ENCODE measurements around the gene DACT2.

The DACT2 gene

GRCh38 chr6:168348186-168348585 is 28.6 kb upstream of the DACT2 start:
- TF ChIP-seq CTCF (conservative IDR thresholded peaks at IDR 0.05) (no peak), ZFX (IDR thresholded peaks at IDR 0.05) (no peak)
- H3K27ac ChIP-seq, result no peak overlapping the region

GRCh38 chr6:168347615-168348014 is 28.0 kb upstream of the DACT2 start:
- no peak overlapping the region for H3K27ac ChIP-seq
- no peak for TF ChIP-seq CTCF (conservative IDR thresholded peaks at IDR 0.05)
- no peak for TF ChIP-seq ZFX (IDR thresholded peaks at IDR 0.05)

DNA sequence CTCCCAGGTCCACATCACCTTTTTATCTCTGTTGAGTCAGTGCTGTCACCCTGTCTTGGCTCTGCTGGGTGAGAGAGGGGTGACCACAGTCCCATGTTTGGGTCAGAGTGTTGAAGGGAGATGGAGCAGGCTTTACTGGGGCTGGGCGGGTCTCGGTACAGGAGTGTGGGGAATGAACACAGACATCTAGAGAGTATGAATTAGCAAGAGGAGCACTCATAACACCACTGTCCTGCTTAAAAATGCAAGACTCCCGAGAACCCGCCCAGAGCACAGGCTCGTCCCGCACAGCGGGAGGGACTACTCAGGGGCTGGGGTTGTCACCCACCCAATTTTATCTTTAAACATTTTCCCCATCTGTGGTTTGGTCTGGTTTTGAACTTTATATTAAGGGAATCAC is 27.5 kb upstream of the DACT2 start:
- TF ChIP-seq ZFX (IDR thresholded peaks at IDR 0.05), result no peak
- no peak for TF ChIP-seq CTCF (conservative IDR thresholded peaks at IDR 0.05)
- H3K27ac ChIP-seq, result no peak overlapping the region

- TF ChIP-seq CTCF (conservative IDR thresholded peaks at IDR 0.05) (no peak), ZFX (IDR thresholded peaks at IDR 0.05) (no peak)
- no peak overlapping the region for H3K27ac ChIP-seq
Measured at GRCh38 chr6:168345896-168346754, 26.5 kb upstream of the DACT2 start.

GRCh38 chr6:168345266-168345665 is 25.7 kb upstream of the DACT2 start:
- H3K27ac ChIP-seq, result no peak overlapping the region
- no peak for TF ChIP-seq CTCF (conservative IDR thresholded peaks at IDR 0.05)

DNA sequence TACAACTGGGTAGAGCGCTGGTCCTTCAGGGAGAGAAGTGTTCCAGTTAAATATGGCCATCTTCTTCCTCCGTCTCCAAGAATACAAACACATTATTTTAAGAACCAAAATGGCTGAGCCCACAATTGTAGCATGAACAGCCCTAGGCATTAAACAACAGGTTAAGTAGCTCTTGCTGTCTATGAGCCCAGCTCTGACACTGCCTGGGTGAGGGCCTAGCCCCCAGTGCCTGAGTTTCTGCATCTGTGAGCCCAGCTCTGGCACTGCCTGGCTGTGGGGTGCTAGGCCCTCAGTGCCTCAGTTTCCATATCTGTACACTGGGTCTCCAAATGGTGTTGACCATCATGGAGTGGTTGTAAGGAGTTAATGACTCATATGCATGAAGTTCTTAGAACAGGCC is 24.8 kb upstream of the DACT2 start:
- no peak for TF ChIP-seq ZFX (IDR thresholded peaks at IDR 0.05)
- no peak overlapping the region for H3K27ac ChIP-seq

- H3K27ac ChIP-seq, result no peak overlapping the region
- TF ChIP-seq ZFX (IDR thresholded peaks at IDR 0.05), result no peak
- no peak for TF ChIP-seq CTCF (conservative IDR thresholded peaks at IDR 0.05)
Measured at GRCh38 chr6:168343239-168344150, 23.9 kb upstream of the DACT2 start.

All from C4-2B (cell line).